SU-DHL-6 (cell line): ENCODE results near the gene NMRK1.

Source experiments
- CTCF ChIP-seq: fragments of 200-600 bp; sonication (generic); IDR thresholded peaks from one replicate; pipeline ENCODE4 v1.5.1; 2017; ENCODE audit warnings: antibody characterized with exemption, mild to moderate bottlenecking, low read length, moderate library complexity; ENCODE audit not compliant: insufficient read depth, poor library complexity, severe bottlenecking
- EZH2phosphoT487 ChIP-seq: fragments of 200-600 bp; sonication (generic), shearing (Covaris generic); conservative IDR thresholded peaks from 2 replicates; pipeline ENCODE4 v1.6.1; 2018; ENCODE audit warnings: mild to moderate bottlenecking, antibody characterized with exemption, low read length, moderate library complexity, mixed read lengths

DNA sequence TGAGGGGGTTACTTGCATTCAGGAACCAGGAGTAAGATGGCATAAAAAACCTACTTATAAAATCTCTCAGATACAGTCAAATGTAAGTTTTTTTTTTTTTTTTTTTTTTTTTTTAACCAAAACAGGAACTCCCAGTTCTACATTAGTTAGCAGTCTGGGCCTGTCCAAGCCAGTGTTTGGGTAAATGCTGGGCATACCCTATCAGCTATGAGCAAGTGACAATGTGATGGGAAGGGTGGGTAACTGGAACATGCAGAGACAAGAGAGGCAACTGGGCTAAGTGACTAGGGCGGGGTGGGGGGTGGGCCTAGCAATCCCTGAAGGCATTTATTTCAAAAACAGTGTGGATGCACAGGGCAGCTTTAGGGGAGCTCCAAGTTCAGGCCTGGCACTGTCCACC lies 2.3 kb downstream of the NMRK1 start:
- TF ChIP-seq CTCF (no peak), EZH2phosphoT487 (no peak)
